Breast epithelium (tissue), 3 donors: ENCODE data around the gene CBX2.

Experiments used
- CTCF ChIP-seq, 3 donors: fragments of 450-650 bp; IDR thresholded peaks; one replicate each; pipeline ENCODE4 v1.5.1; 2016 to 2017; ENCODE audit warnings: antibody characterized with exemption in 3 of 3, mild to moderate bottlenecking in 3 of 3, moderate library complexity in 3 of 3
- POLR2A ChIP-seq: fragments of 450-650 bp; IDR thresholded peaks from one replicate; pipeline ENCODE4 v1.6.1; 2016; ENCODE audit warnings: antibody characterized with exemption, mild to moderate bottlenecking, moderate library complexity
- POLR2AphosphoS5 ChIP-seq, 3 donors: sonication (generic); formaldehyde crosslinking; IDR thresholded peaks; one replicate each; pipeline ENCODE4 v1.6.1; 2017; ENCODE audit warnings: antibody characterized with exemption in 3 of 3

GRCh38 chr17:79735096-79735495 lies 42.9 kb upstream of the CBX2 start:
- TF ChIP-seq CTCF (IDR thresholded peaks at IDR 0.05) (no peak), POLR2AphosphoS5 (IDR thresholded peaks at IDR 0.05) (no peak), POLR2A (no peak)
